GM19193 (cell line): ENCODE measurements around the gene TRDMT1.

ENCODE experiments used
- POLR2A ChIP-seq: IDR thresholded peaks from 4 replicates; pipeline ENCODE4 v1.6.1; 2011; ENCODE audit not compliant: insufficient read depth, insufficient read length; ENCODE audit errors: extremely low read depth

Gene TRDMT1

GRCh38 chr10:17177014-17177413 is 24.5 kb downstream of the TRDMT1 start:
- TF ChIP-seq POLR2A, result no peak

- no peak for TF ChIP-seq POLR2A
Observed at GRCh38 chr10:17176091-17176490, 25.4 kb downstream of the TRDMT1 start.

GRCh38 chr10:17175551-17175950 is 25.9 kb downstream of the TRDMT1 start:
- TF ChIP-seq POLR2A, result no peak

GRCh38 chr10:17174626-17175025 is 26.8 kb downstream of the TRDMT1 start:
- no peak for TF ChIP-seq POLR2A

GRCh38 chr10:17171141-17171641 is 30.3 kb downstream of the TRDMT1 start:
- TF ChIP-seq POLR2A, result no peak

GRCh38 chr10:17169803-17170202 is 31.7 kb downstream of the TRDMT1 start:
- no peak for TF ChIP-seq POLR2A

- TF ChIP-seq POLR2A, result no peak
Observed at GRCh38 chr10:17166699-17167098, 34.8 kb downstream of the TRDMT1 start.

- TF ChIP-seq POLR2A, result no peak
Observed at GRCh38 chr10:17162828-17163227, 38.6 kb downstream of the TRDMT1 start.

GRCh38 chr10:17161775-17162174 is 39.7 kb downstream of the TRDMT1 start:
- no peak for TF ChIP-seq POLR2A

GRCh38 chr10:17157024-17157423 is 44.4 kb downstream of the TRDMT1 start:
- TF ChIP-seq POLR2A, result no peak

- no peak for TF ChIP-seq POLR2A
Observed at GRCh38 chr10:17155826-17156225, 45.6 kb downstream of the TRDMT1 start.

GRCh38 chr10:17154116-17154515 is 47.4 kb downstream of the TRDMT1 start:
- TF ChIP-seq POLR2A, result no peak

- TF ChIP-seq POLR2A, result no peak
Observed at GRCh38 chr10:17153321-17153720, 48.2 kb downstream of the TRDMT1 start.

- no peak for TF ChIP-seq POLR2A
Observed at GRCh38 chr10:17151716-17152115, 49.8 kb downstream of the TRDMT1 start.

GRCh38 chr10:17147884-17148489 is 53.5 kb downstream of the TRDMT1 start:
- no peak for TF ChIP-seq POLR2A

GRCh38 chr10:17146892-17147291 is 54.6 kb downstream of the TRDMT1 start:
- TF ChIP-seq POLR2A, result no peak

- no peak for TF ChIP-seq POLR2A
Observed at GRCh38 chr10:17145239-17145638, 56.2 kb downstream of the TRDMT1 start.
